K562 (cell line): ENCODE measurements around the gene CCDC78. TPM values are rescaled to one million over a fixed set of nuclear protein-coding genes. Genes with fewer than 3 reads are reported as not detected.

Experiments used
- ATAC-seq: fragments of 200-7000 bp; cut with Tn5 transposase; 3 replicates; pipeline ENCODE4 v1.9.1; 2020; ENCODE audit warnings: moderate library complexity
- BruUV-seq: library from RNA; stranded (reverse); fragments of 400-500 nt; replicated peaks from 2 replicates; lab custom pipeline; 2021; lab: Mats Ljungman, UMichigan
- CTCF ChIA-PET: fragments of 300-600 bp; formaldehyde crosslinking; extraction: SDS; loops from one replicate; lab custom pipeline; 2021; ENCODE audit warnings: low intra/inter-chr PET ratio; lab: Yijun Ruan, JAX
- POLR2A ChIA-PET: fragments of 300-600, 350-650 bp; sonication (Branson Sonifier 250); formaldehyde crosslinking; extraction: SDS; loops from one replicate; lab custom pipeline; 2021; ENCODE audit warnings: antibody characterized with exemption, inconsistent platforms; lab: Yijun Ruan, JAX
- DNase-seq, 4 experiments: peaks; one replicate each; pipeline versions ENCODE4 v3.0.0 to v3.0.0-alpha.2; 2011 to 2018; ENCODE audit warnings: low spot score in 3 of 4, mixed read lengths in 3 of 4; ENCODE audit errors: extremely low read depth in 1 of 4
- FAIRE-seq: peaks from 2 replicates; lab custom pipeline; 2011; peaks lifted over from hg19 to GRCh38; lab: Jason Lieb, UNC
- H2AFZ ChIP-seq: 2 replicates; pipeline ENCODE4 v1.6.0; 2011; ENCODE audit warnings: low read depth, low read length, control low read depth, inconsistent platforms
- H3K27ac ChIP-seq: fragments of 200-600 bp; 3 replicates; pipeline ENCODE4 v1.8.0; 2011; ENCODE audit warnings: low read depth, mild to moderate bottlenecking, control low read depth, inconsistent platforms, low read length, moderate library complexity, mixed read lengths; ENCODE audit errors: extremely low read depth
- H3K27me3 ChIP-seq, 2 experiments: fragments of 300-600 bp in 1 of 2; 2 replicates in 1 of 2; 3 replicates in 1 of 2; pipeline versions ENCODE4 v1.6.0 to v1.8.0; 2011; ENCODE audit warnings: inconsistent platforms in 2 of 2, low read length in 2 of 2, mild to moderate bottlenecking in 1 of 2, mixed read lengths in 1 of 2, moderate library complexity in 1 of 2; ENCODE audit not compliant: control insufficient read depth in 2 of 2, insufficient read depth in 2 of 2
- H3K36me3 ChIP-seq: fragments of 300-600 bp; 3 replicates; pipeline ENCODE4 v1.8.0; 2011; ENCODE audit warnings: mild to moderate bottlenecking, low read length, inconsistent platforms; ENCODE audit not compliant: control insufficient read depth, insufficient read depth
- H3K4me1 ChIP-seq, 2 experiments: fragments of 200-600 bp in 1 of 2; replicated peaks in 1 of 2; 2 replicates in 1 of 2; 3 replicates in 1 of 2; pipeline versions ENCODE4 v1.5.1 to v1.8.0; 2011; ENCODE audit warnings: inconsistent platforms in 2 of 2, low read length in 2 of 2, mild to moderate bottlenecking in 1 of 2, mixed read lengths in 1 of 2, moderate library complexity in 1 of 2; ENCODE audit not compliant: control insufficient read depth in 2 of 2, insufficient read depth in 2 of 2
- H3K4me2 ChIP-seq: 2 replicates; pipeline ENCODE4 v1.6.1; 2011; ENCODE audit warnings: low read length, control low read depth, inconsistent platforms, mixed read lengths; ENCODE audit not compliant: insufficient read depth
- H3K4me3 ChIP-seq: fragments of 200-600 bp; sonication (generic), shearing (Covaris generic); 2 replicates; pipeline ENCODE4 v1.5.1; 2016; ENCODE audit warnings: control low read depth, inconsistent platforms
- H3K79me2 ChIP-seq: fragments of 200-600 bp; 3 replicates; pipeline ENCODE4 v1.8.0; 2011; ENCODE audit warnings: low read length, inconsistent platforms; ENCODE audit not compliant: control insufficient read depth, insufficient read depth
- H3K9ac ChIP-seq, 2 experiments: 2 replicates each; pipeline versions ENCODE4 v1.6.0 to v1.6.1; 2011; ENCODE audit warnings: low read depth in 2 of 2, low read length in 2 of 2, control low read depth in 1 of 2, inconsistent platforms in 1 of 2, mild to moderate bottlenecking in 1 of 2, mixed read lengths in 1 of 2; ENCODE audit not compliant: insufficient read depth in 1 of 2
- H3K9me1 ChIP-seq: one replicate; pipeline ENCODE4 v1.6.0; 2011; ENCODE audit warnings: inconsistent platforms, mild to moderate bottlenecking, low read length, moderate library complexity; ENCODE audit not compliant: control insufficient read depth, insufficient read depth
- H3K9me3 ChIP-seq: replicated peaks from 2 replicates; pipeline ENCODE4 v1.5.1; 2011; ENCODE audit warnings: low read depth, low read length, inconsistent platforms; ENCODE audit not compliant: control insufficient read depth, insufficient read depth
- H4K20me1 ChIP-seq: replicated peaks from 2 replicates; pipeline ENCODE4 v1.6.1; 2011; ENCODE audit warnings: low read length, inconsistent platforms, mixed read lengths; ENCODE audit not compliant: control insufficient read depth, insufficient read depth
- ELF1 ChIP-seq: fragments of 200-800 bp; sonication (Bioruptor generic); IDR thresholded peaks from 2 replicates; pipeline ENCODE4 v1.6.1; 2016; ENCODE audit warnings: missing genetic modification characterization, missing compliant biosample characterization
- FOXJ3 ChIP-seq: sonication (generic); formaldehyde crosslinking; IDR thresholded peaks from 2 replicates; pipeline ENCODE4 v1.4.0; 2020; ENCODE audit warnings: mild to moderate bottlenecking, missing genetic modification reagents
- HMG20B ChIP-seq: fragments of 250-450 bp; sonication (Bioruptor Pico); IDR thresholded peaks from 2 replicates; pipeline ENCODE4 v1.5.0; 2021; ENCODE audit warnings: mild to moderate bottlenecking
- MTA2 ChIP-seq: fragments of 450-650 bp; IDR thresholded peaks from 2 replicates; pipeline ENCODE4 v1.6.1; 2016; ENCODE audit warnings: low read depth
- TBP ChIP-seq: optimal IDR thresholded peaks from 2 replicates; pipeline ENCODE3; 2011; ENCODE audit warnings: low read depth, low read length, improper control_type of control experiment
- TCF7 ChIP-seq: sonication (generic); IDR thresholded peaks from 2 replicates; pipeline ENCODE4 v1.6.1; 2016; ENCODE audit warnings: antibody characterized with exemption, borderline replicate concordance
- ZC3H8 ChIP-seq: fragments of 450-650 bp; IDR thresholded peaks from 2 replicates; pipeline ENCODE4 v1.6.1; 2017
- ZNF12 ChIP-seq: sonication (generic); formaldehyde crosslinking; IDR thresholded peaks from 2 replicates; pipeline ENCODE4 v1.4.0; 2020; ENCODE audit warnings: mild to moderate bottlenecking, missing genetic modification reagents
- ZNF785 ChIP-seq: fragments of 250-450 bp; sonication (Bioruptor Pico); IDR thresholded peaks from 2 replicates; pipeline ENCODE4 v1.4.0; 2020; ENCODE audit warnings: mild to moderate bottlenecking
- WGBS: fragments of 100-300 bp; shearing (Covaris generic); methylation state at CpG from one replicate; pipeline ENCODE4 v1.1.6; 2016; ENCODE audit warnings: low coverage, mixed read lengths; ENCODE audit not compliant: insufficient coverage; ENCODE audit errors: missing lambda C conversion rate; 5-methylcytosine and 5-hydroxymethylcytosine counted together
- in situ Hi-C: fragments of 300-500 bp; cut with MboI; formaldehyde crosslinking; loops from 4 replicates; pipeline ENCODE4 v1.15.0; 2018; ENCODE audit warnings: inconsistent platforms, mixed read lengths
- intact Hi-C: fragments of 100-400 bp; cut with micrococcal nuclease; formaldehyde crosslinking; loops from 2 replicates; pipeline ENCODE4 v1.14.2; 2022
- polyA plus RNA-seq, 8 experiments: library from polyadenylated mRNA; depleted of rRNA in 4 of 8; stranded (reverse) in 5 of 8; unstranded in 3 of 8; fragments of >200 nt; fragmentation: Nextera tagmentation in 2 of 8; fragmentation: Illumina TruSeq in 1 of 8; extraction: Ambion mirVana in 2 of 8; extraction: Trizol in 1 of 8; gene quantifications; 2 replicates each; pipeline versions ENCODE4 v1.2.1 to v1.2.3, GENCODE V29; 2011 to 2014; ENCODE audit warnings: inconsistent platforms in 1 of 8, missing spikeins in 1 of 8
- total RNA-seq, 7 experiments: library from RNA; depleted of rRNA in 6 of 7; stranded (reverse); fragments of >200 nt in 6 of 7; fragmentation: Illumina TruSeq in 2 of 7; extraction: Trizol in 2 of 7; gene quantifications; 2 replicates each; pipeline versions ENCODE4 v1.2.1 to v1.2.3, GENCODE V29; 2011 to 2021; ENCODE audit warnings: low replicate concordance in 1 of 7
- TF ChIP-seq, protein P1 (sequence below): IDR thresholded peaks from 2 replicates; pipeline ENCODE4 v1.6.1; 2012; ENCODE audit warnings: low read depth, low read length, improper control_type of control experiment, borderline replicate concordance
- TF ChIP-seq, protein P2 (sequence below): sonication (generic); IDR thresholded peaks from 2 replicates; pipeline ENCODE4 v1.6.1; 2016

The CCDC78 gene
- total and polyA plus RNA-seq, 9 of the 15 experiments (the other 6 are each of a cell fraction or from before 2014, with no cell fraction given): 0.24 to 17.7 (median 2.9) TPM

DNA sequence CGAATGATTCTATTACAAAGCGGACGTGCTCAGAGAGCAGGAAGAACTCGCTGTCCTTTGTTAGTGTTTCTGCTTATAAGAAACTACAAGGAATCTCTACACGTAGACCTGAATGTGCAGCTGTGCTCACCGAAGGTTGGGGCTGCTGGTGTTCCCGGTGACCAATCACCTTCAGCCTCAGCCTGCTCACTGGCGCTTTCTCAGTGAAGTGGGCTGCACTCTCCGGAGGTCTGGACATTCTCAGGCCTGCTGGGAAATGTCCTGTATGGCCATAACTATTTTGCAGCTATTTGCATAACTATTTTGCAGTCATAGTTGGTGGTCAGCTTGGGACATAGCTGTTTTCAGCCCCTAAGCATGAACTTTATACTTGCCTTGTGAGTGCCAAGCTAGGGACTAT lies 24.2 kb upstream of the CCDC78 start:
- no peaks in the 10 kb centered on the region for H3K36me3 ChIP-seq
- H2AFZ ChIP-seq: 0 out of 2 replicates have a peak overlapping the region, but pooled peaks have one; percentile 44
- ChIA-PET CTCF (no interaction called here), POLR2A (interaction anchor here (0.6 to 1.1 kb wide), 2 partner anchors 9 to 10 kb away, joined by 3 to 4 read pairs; partner anchors contain the start of genes CIAO3 and MSLN)
- H4K20me1 ChIP-seq: no peaks in the 10 kb centered on the region
- peaks cover 6 to 29% of the 10 kb centered on the region in 2 experiments; a peak in 4 of 5 replicates for H3K4me1 ChIP-seq
- H3K9me1 ChIP-seq: no peaks in the 10 kb centered on the region
- H3K27ac ChIP-seq: no peak overlapping the region
- H3K4me2 ChIP-seq: no peak overlapping the region
- FAIRE-seq (no peak), ATAC-seq (0 out of 3 replicates have a peak, but pooled peaks have one; percentile 19), DNase-seq (no peak)
- no peak for TF ChIP-seq ZNF12
- TF ChIP-seq ZC3H8: no peak
- TF ChIP-seq, protein P1, sequence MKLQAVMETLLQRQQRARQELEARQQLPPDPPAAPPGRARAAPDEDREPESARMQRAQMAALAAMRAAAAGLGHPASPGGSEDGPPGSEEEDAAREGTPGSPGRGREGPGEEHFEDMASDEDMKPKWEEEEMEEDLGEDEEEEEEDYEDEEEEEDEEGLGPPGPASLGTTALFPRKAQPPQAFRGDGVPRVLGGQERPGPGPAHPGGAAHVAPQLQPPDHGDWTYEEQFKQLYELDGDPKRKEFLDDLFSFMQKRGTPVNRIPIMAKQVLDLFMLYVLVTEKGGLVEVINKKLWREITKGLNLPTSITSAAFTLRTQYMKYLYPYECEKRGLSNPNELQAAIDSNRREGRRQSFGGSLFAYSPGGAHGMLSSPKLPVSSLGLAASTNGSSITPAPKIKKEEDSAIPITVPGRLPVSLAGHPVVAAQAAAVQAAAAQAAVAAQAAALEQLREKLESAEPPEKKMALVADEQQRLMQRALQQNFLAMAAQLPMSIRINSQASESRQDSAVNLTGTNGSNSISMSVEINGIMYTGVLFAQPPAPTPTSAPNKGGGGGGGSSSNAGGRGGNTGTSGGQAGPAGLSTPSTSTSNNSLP: no peak
- no peak for TF ChIP-seq TCF7
- no peak for TF ChIP-seq HMG20B (CRISPR knock-in tag)
- TF ChIP-seq, protein P2, sequence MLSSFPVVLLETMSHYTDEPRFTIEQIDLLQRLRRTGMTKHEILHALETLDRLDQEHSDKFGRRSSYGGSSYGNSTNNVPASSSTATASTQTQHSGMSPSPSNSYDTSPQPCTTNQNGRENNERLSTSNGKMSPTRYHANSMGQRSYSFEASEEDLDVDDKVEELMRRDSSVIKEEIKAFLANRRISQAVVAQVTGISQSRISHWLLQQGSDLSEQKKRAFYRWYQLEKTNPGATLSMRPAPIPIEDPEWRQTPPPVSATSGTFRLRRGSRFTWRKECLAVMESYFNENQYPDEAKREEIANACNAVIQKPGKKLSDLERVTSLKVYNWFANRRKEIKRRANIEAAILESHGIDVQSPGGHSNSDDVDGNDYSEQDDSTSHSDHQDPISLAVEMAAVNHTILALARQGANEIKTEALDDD: no peak
- TF ChIP-seq ZNF785: no peak
- TF ChIP-seq MTA2: no peak
- TF ChIP-seq FOXJ3 (CRISPR knock-in tag): no peak
- TF ChIP-seq TBP: no peak
- no peak for TF ChIP-seq ELF1 (tag)
- no peaks in the 10 kb centered on the region for H3K27me3 ChIP-seq
- 41% methylated on average over 9 of the region's 9 CpGs for WGBS
- H3K9me3 ChIP-seq: no peaks in the 10 kb centered on the region
- no peak overlapping the region for H3K9ac ChIP-seq
- no peaks in the 10 kb centered on the region for H3K79me2 ChIP-seq
- intact Hi-C loops: no loop called here
- BruUV-seq: no TSS peak
- in situ Hi-C loops: no loop called here
- H3K4me3 ChIP-seq: no peak overlapping the region
